HG03565 (cell line): Measurements from ENCODE around the gene FUT2.
"Not testable (repeated sequence)": the region's sequence is repeated elsewhere in the genome, so short reads cannot be mapped to it uniquely, and the experiment has no call there.

Experiments
- ATAC-seq: cut with Tn5 transposase; IDR thresholded peaks from one replicate; pipeline ENCODE4 v1.9.1; 2021; ENCODE audit warnings: mild to moderate bottlenecking, moderate library complexity; ENCODE audit not compliant: unreplicated experiment

FUT2 gene

DNA sequence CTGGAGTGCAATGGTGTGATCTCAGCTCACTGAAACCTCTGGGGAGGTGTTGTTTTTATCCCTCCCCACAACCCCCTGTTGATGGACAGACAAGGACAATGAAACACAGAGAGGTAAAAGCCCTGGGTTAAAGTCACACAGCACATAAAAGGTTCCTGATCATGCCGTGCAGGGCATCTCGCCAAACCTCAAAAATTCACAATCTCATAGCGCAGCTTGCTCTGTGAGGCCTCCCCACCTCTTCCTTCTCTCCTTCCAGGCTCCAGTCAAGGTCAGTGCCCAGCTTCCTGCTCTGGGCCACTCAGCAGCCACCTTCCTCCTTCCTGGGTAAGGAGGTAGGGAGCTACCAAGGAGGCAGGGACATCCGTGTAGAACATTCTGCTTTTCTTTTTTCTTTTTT is 2.3 kb downstream of the FUT2 start:
- ATAC-seq = no peak

DNA sequence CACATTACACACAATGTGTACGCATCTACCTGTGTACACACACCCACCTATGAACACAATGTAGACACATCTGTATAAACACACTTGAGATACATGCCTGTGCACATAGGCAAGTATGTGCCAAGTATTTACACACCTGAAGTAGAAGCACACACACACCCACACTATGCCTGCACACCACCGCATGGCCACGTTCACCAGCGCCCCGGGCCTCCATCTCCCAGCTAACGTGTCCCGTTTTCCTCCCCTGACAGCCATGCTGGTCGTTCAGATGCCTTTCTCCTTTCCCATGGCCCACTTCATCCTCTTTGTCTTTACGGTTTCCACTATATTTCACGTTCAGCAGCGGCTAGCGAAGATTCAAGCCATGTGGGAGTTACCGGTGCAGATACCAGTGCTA is 6.9 kb downstream of the FUT2 start:
- ATAC-seq = no peak

DNA sequence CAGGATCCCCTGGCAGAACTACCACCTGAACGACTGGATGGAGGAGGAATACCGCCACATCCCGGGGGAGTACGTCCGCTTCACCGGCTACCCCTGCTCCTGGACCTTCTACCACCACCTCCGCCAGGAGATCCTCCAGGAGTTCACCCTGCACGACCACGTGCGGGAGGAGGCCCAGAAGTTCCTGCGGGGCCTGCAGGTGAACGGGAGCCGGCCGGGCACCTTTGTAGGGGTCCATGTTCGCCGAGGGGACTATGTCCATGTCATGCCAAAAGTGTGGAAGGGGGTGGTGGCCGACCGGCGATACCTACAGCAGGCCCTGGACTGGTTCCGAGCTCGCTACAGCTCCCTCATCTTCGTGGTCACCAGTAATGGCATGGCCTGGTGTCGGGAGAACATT is 7.5 kb downstream of the FUT2 start:
- ATAC-seq = no peak

DNA sequence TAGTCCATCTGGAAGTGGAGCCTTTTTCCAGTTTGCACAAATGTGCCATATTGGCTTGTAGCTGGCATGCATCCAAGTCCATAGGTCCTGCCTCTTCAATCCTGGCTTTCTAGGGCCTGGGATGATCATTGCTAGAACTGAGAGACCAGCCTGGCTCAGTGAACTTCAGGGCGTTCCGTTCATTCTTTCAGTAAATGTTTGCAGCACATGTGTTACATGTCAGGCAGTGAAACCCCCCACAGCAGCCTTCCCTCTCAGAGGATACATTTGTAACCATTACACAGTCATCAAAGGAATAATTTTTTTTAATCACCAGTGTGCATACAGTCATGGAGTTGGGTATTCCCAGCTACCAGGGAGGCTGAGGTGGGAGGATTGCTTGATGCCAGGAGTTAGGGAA is 9.7 kb downstream of the FUT2 start:
- ATAC-seq = no peak

DNA sequence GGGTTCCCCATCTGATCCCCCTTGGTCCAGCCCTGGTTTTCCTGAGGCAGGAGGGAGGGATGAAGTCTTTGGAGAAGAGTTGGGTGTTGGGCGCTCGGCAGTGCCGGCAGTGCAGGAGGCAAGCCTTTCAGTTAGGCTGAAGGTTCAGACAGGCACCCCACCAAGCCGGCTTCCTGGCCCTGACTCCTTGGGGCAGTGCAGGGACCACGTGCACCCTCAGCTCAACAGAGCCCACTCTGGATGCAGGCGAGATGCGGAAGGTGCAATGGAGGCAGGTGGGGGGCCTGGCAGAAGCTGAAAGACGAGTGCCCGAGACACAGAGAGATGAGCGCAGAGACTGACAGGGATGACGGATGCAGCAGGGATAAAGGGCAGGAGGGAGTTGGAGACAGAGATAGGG is 12.7 kb downstream of the FUT2 start:
- ATAC-seq = no peak

DNA sequence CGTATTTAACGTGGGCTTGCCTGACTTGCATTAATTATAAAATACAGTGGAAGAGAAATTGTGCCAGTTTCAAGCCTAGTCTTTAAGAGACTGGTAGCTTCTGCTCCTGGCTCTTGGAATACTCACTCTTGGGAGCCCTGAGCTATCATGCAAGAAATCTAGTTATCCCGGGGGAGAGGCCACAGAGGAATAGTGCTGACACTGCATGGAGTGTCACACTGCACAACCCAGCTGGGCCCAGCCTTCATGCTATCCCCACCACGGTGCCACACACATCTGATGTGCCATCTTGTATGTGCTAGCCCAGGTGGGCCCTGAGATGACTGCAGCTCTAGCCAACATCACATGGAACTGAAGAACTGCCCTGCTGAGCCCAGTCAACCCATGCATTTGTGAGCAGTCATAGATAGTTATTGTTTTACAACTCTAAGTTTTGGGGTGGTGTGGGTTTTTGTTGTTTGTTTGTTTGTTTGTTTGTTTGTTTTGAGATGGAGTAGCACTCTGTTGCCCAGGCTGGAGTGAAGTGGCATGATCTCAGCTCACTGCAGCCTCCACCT is 15.4 kb downstream of the FUT2 start:
- no peak for ATAC-seq

DNA sequence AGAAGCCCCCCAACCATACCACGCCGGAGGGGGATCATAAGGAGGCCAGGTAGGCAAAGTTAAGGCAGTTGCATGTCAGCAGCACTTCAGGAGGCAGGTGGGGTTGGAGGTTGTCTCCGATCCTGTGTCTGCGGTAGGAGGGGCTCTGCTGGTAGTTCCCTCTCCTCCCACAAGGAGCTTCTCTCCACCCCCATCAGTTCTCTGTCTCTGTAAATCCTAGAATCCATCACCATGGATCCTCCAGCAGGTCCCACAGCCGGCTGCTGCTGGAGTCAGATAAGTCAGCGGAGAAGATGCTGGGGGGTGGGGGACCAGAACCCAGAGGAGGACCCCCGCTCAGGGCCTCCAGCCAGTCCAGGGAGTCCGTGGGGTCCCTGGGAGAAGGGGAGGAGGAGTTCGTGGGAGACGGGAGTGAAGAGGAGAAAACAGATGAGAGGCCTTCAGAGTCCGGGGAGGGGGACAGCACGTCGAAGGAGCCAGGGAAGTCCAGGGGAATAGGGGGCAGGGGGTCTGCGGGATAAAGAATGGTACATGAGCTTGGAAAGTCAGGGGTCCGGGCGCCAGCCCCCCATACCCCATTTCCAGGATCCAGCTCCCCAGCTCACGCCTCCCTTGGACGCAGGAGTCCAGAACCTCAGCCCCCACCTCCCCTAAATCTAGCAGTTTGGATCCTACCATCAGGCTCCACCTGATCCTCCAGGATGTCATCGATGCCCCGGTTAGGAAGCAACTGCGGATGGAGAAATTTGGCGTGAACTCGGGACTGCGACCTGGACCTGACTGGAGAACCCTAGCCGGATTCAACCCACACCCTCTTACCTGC is 17.5 kb downstream of the FUT2 start:
- no peak for ATAC-seq

DNA sequence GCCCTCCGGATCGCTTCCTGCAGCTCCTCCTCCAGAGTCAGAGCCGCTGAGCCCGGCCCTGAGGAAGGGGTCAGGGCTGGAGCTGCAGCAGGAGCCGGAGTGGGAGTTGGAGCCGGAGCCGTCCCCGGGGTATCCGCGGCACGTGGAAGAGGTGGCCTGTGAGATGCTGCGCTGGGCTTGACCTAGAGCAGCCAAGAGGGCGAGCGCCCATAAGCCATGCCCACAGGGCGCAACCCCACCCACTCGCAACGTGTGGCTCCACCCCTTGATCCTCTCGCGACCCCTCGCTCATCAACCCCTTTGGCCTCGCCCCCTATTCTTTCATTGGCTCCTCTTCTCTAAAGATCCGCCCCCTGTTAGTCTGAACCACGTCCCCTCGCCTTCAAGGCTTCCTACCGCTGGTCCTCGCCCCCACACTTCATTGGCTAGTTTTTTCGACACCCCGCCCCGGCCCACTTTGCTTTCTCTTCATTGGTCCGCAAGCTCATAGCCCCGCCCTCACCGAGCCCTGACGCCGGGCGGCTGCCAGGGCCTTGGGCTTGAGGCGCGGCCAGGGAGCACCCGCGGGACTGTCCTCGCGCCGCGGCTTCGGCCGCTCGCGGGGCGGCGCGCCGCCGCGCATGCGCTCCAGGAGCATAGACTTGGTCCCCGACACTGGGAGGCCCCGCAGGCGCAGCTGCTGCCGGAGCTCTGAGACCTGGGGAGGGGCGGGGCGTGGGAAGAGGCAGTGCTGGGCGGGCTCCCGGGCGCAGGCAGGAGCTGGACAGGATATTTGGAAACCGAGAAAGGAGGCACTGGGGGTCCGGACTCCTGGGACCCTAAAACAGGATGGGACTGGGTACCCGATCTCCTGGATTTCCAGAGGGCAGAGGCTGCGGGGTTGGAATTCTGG is 18.3 kb downstream of the FUT2 start:
- ATAC-seq = peak; percentile 83

DNA sequence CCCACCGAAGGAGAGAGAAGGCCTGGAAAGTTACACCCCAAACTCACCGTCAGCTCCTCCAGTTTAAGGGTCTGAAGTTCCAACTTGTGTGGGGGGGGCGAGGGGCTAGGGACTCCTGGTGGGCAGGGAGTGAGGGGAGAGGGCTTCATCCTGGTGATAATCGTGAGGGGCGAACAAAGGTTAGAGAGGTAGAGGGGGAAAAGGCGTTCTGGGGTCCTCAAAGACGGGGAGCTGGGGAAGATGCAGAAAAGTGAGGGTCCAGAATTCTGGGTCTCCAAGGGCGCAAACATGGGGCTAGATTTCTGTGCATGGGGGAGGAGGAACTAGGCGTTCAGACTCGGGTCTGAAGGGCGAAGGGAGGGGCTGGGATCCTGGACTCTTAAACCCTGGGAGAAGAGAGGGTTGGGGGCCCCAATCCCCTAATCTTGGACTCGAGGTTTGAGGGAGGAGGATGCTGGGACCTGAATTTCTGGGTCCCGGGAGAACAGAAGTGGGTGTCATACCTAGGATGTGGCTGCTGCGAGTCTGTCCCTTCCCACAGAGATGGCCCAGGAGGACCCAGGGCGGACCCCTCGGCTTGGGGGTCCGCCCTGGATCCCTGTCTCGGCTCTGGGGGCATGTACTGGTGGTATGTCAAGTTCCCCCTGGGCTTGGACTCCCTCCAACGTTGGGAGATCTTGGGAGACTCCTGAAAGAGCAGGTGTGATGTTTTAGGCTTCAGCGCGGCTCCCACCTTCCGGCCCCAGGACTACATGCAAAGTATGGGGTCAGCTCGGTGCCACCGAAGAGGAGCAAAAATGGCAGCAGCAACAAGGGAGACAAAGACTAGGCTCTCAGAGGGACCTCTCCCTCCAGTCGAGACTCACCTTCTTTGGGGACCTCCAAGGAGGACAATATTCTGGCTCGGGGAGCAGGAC is 19.2 kb downstream of the FUT2 start:
- no peak for ATAC-seq

DNA sequence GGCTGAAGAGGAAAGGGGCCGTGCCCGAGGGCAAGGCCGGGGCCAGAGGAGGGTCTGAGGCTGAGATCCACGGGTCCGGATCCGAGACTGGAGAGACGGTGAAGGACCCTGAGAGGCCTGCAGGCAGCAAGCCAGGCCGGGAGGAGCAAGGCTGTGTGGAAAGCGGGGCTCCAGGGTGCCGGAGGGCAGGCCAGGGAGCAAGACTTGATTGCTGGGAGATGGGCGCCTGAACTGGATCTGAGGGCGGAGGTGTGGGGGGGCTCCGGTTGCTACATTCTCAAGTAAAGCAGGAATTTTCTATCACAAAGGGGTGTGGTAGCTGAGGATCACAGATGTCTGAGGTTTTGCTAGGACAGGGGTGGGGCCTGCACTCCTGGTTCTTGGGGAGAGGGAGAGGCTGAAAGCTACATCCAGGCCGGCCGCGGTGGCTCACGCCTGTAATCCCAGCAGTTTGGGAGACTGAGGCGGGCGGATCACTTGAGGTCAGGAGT is 20.0 kb downstream of the FUT2 start:
- ATAC-seq = no peak

DNA sequence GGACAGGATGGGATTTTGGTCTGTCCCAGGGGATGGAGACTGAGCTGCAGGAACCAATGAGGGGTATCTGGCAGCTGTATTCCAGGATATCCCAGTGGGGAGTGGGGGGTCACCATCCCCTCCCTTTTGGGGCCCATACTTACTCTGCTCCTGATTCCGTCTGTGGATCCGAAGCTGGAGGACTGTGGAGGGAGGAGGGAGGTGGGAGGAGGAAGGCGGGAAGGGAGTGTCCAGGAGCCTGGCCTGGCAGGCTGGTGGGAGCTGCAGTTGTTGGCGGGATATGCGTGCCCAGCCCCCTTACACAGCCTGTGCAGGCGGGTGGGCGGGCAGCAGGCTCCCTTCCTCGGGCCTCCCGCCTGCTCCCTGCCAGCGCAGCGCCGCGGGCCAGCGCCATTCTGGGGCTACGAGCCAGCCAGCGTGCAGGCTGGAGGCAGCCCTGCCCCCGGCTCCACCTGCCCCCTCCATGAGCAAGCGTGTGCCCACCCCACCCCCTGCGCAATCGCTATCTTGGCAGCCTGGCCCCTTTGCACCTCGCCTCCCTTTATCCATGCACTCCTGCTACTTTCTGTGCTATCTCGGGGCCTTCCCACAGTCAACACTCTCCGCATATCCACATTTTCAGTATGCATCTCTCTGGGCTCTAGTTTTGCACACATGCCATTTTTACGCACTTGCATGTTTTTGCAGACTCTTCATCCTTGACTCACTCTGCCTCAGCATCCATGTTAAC is 21.0 kb downstream of the FUT2 start:
- no peak for ATAC-seq

DNA sequence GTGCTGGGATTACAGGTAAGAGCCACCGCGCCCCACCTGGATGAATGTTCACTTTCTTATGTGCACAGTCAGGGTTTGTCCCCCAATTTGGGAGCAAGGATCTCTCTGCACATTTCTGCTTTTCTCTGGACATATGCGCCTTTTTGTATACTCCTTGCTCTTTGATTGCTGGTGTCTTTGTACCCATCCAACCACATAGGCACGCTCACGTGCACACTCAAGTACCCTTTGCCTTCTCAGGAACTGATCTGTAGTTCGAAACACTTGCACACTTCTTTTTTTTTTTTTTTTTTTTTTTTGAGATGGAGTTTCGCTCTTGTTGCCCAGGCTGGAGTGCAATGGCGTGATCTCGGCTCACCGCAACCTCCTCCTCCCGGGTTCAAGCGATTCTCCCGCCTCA is 22.3 kb downstream of the FUT2 start:
- not testable (repeated sequence) for ATAC-seq

DNA sequence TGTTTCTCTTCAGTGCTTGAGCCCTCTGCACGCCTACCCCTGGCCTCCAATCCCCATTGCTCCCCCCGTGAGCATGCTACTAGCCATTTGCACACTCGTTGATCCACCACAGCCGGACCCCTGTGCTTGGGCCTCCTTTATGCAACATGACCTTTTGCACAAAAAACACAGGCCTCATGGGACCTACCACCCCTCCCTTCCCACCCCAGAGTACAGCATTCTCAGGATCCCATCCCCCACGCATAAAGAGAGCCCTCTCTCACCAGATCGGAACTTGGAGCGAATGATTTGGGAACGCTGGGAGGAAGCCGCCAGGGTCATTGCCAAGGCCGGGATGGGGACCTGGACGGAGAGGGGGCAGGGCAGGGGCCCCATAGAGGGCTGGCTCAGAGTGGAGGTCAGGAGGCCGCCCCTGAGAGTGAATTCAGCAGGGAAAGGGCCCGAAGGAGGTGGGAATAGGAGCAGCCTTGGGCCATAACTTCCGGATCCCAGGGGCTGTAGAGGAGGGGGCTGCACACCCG is 23.0 kb downstream of the FUT2 start:
- ATAC-seq = no peak

DNA sequence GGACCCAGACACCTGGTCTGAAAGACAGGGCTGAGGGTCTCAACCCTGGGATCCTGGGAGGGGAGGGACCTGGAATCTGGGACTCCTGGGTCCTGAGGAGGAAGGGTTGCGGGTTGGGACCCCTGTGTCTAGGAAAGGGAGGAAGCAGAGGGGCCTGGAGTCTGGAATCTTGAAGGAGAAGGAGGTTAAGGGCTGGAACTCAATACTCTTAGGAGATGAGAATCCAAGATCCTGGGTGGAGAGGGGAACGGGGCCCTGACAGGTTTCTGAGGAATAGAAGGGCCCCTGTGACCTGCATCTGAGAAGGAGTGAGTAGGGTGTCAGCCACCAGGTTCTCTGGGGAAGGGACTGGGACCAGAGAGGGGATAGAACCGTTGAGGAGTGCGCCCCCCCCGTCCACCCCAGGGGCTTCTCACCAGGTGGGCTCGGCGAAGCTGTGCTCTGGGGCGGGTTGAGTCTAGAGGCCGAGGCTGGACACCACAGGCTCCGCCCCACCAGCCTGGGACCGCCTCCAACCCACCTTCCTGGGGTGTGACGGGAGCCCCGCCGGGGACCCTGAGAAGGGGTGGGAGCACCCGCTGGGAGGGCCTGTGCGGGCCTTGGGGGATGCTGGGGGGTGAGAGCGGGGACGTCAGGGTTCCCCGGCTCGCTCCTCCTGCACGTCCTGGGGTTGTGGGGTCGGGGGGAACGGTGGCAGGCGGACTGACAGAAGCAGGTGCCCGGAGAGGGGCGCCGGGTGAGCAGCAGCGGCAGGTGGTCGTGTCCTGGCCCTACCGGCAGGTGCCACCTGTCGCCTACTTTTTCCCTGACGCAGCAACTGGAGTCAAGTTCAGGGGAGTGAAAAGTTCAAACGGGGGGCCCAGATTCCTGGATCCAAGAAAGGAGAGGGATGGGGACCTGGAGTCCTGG is 23.7 kb downstream of the FUT2 start, which contains the start of gene MAMSTR:
TSS of gene MAMSTR (minus strand) at position 463 of the 909 bp plus-strand sequence. CDS start 694 bp downstream, outside the sequence.
- ATAC-seq = no peak

DNA sequence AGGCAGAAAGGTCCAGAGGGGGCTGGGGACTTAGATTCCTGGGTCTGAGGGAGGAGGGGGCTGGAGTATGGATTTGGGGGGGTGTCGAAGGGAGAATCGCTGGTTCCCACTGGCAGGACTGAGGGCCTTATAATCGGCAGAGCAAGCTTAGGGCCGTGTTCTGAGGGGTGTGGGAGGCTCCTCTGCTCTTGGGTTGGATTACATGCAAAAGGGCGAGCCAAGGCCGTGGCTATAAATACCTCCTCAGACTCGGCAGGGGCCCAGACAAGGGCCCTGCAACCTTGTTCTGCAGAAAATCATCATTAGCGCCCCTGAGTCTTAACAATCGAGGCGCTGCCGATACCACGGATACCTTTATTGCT is 24.5 kb downstream of the FUT2 start:
- no peak for ATAC-seq

DNA sequence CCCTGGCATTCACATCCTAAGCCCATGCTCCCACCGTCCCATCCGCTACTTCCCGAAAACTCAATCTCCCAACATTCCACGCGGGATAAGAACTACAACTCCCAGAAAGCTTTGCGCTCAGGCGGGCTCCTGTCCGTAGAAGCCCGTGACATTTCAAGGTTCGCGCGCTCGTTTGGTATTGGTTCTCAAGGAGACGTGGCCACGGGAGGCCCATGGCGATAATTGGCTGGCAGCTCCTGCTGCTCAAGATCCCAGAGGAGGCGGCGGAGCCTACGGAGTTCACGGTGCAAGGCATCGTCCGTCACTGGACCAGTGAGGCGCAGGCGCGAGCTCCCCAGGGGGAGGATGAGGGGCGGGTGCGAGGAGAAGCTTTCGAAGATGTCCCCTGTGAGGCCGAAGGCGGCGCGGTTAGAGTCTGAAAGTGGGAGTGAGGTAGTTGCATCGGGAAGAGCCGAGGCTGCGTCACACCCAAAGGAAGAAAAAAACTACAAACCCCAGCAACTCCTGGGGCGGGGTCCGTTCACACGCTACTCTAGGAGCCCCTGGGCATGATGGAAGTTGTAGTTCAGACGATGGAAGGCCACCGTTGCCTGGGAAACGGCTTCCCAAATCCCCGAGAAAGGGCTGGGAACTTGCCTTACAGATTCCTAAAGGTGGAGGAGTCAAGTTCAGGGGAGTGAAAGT is 25.0 kb downstream of the FUT2 start:
- peak; percentile 82 for ATAC-seq

DNA sequence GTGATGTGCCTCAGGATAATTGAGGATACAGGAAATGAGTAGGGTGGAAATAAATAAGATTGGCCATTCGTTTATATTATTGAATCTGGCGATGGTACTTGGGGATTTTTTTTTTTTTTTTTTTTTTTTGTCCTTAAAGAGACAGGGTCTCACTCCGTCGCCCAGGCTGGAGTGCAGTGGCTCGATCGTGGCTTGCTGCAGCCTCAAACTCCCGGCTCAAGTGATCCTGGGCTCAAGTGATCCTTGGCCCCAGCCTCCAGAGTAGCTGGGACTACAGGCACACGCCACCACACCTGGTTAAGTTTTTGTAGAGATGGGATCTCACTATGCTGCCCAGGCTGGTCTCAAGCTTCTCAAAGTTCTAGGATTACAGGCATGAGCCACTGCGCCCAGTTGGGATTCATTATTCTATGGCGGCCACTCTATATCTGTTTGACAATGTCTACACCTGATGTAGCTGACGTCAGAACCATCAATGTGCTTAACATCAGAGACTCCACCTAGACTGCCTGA is 26.5 kb downstream of the FUT2 start:
- no peak for ATAC-seq
